H1 (cell line): Measurements from ENCODE around the gene DPYD. TPM values are rescaled to one million over a fixed set of nuclear protein-coding genes. Genes with fewer than 3 reads are reported as not detected.

ENCODE experiments used
- CTCF ChIA-PET: fragments of 300-600 bp; sonication (Branson Sonifier 250); formaldehyde crosslinking; loops from one replicate; lab custom pipeline; 2021; ENCODE audit not compliant: partially characterized antibody; lab: Charles Lee
- POLR2A ChIA-PET: fragments of 300-600 bp; sonication (Branson Sonifier 250); formaldehyde crosslinking; loops from one replicate; lab custom pipeline; 2021; ENCODE audit warnings: inconsistent platforms; ENCODE audit not compliant: partially characterized antibody; lab: Charles Lee
- DNase-seq, 2 experiments: peaks; one replicate each; pipeline versions ENCODE4 v3.0.0 to v3.0.0-alpha.2; 2010 to 2022; ENCODE audit warnings: low spot score in 2 of 2, low read depth in 1 of 2, mixed read lengths in 1 of 2
- FAIRE-seq: peaks from 2 replicates; lab custom pipeline; 2011; peaks lifted over from hg19 to GRCh38; lab: Jason Lieb, UNC
- H2AFZ ChIP-seq: 2 replicates; pipeline ENCODE4 v1.8.1; 2012; ENCODE audit warnings: low read length, inconsistent platforms
- H2AK5ac ChIP-seq: 2 replicates; pipeline ENCODE4 v1.6.1; 2013; ENCODE audit warnings: low read depth, low read length
- H2BK120ac ChIP-seq: replicated peaks from 2 replicates; pipeline ENCODE3; 2013; ENCODE audit warnings: low read depth, low read length, inconsistent platforms
- H2BK12ac ChIP-seq: 2 replicates; pipeline ENCODE4 v1.6.1; 2013; ENCODE audit warnings: low read depth, low read length
- H2BK15ac ChIP-seq: 2 replicates; pipeline ENCODE4 v1.6.1; 2013; ENCODE audit warnings: low read length
- H2BK20ac ChIP-seq: 2 replicates; pipeline ENCODE4 v1.6.1; 2013; ENCODE audit warnings: low read length
- H2BK5ac ChIP-seq: 2 replicates; pipeline ENCODE4 v1.6.1; 2013; ENCODE audit warnings: low read depth, low read length
- H3K14ac ChIP-seq: 2 replicates; pipeline ENCODE4 v1.6.1; 2013; ENCODE audit warnings: inconsistent platforms; ENCODE audit not compliant: insufficient read length
- H3K18ac ChIP-seq: 2 replicates; pipeline ENCODE4 v1.6.1; 2013; ENCODE audit warnings: low read length; ENCODE audit errors: extremely low read depth
- H3K23ac ChIP-seq: 2 replicates; pipeline ENCODE4 v1.6.1; 2013; ENCODE audit warnings: inconsistent platforms; ENCODE audit not compliant: insufficient read length
- H3K23me2 ChIP-seq: 2 replicates; pipeline ENCODE4 v1.6.1; 2013; ENCODE audit warnings: low read depth, low read length
- H3K27ac ChIP-seq: 2 replicates; pipeline ENCODE4 v1.6.1; 2011; ENCODE audit warnings: low read depth, low read length, inconsistent platforms
- H3K27me3 ChIP-seq, 4 experiments: replicated peaks in 1 of 4; 1 replicate in 1 of 4; 2 replicates in 3 of 4; pipeline versions ENCODE4 v1.6.1 to v1.8.1; 2011 to 2013; ENCODE audit warnings: low read length in 3 of 4, mild to moderate bottlenecking in 3 of 4, inconsistent platforms in 2 of 4, mixed read lengths in 2 of 4, moderate library complexity in 1 of 4; ENCODE audit not compliant: control insufficient read depth in 3 of 4, insufficient read depth in 3 of 4; ENCODE audit errors: extremely low read depth in 1 of 4
- H3K36me3 ChIP-seq, 4 experiments: 2 replicates each; pipeline versions ENCODE4 v1.6.1 to v1.8.1; 2011 to 2013; ENCODE audit warnings: mild to moderate bottlenecking in 4 of 4, low read length in 3 of 4, moderate library complexity in 2 of 4, control low read depth in 1 of 4, inconsistent platforms in 1 of 4; ENCODE audit not compliant: insufficient read depth in 4 of 4, control insufficient read depth in 2 of 4
- H3K4ac ChIP-seq: replicated peaks from 2 replicates; pipeline ENCODE3; 2013; ENCODE audit warnings: low read length, low read depth, mixed read lengths, inconsistent platforms; ENCODE audit not compliant: insufficient read length
- H3K4me1 ChIP-seq, 4 experiments: replicated peaks in 1 of 4; 1 replicate in 1 of 4; 2 replicates in 3 of 4; pipeline versions ENCODE4 v1.6.1 to v1.8.1; 2011 to 2013; ENCODE audit warnings: low read length in 3 of 4, inconsistent platforms in 2 of 4, mixed read lengths in 1 of 4; ENCODE audit not compliant: insufficient read depth in 4 of 4, control insufficient read depth in 3 of 4
- H3K4me2 ChIP-seq, 2 experiments: 2 replicates each; pipeline versions ENCODE4 v1.6.1 to v1.8.1; 2011 to 2013; ENCODE audit warnings: low read depth in 2 of 2, low read length in 2 of 2, control low read depth in 1 of 2, inconsistent platforms in 1 of 2, mild to moderate bottlenecking in 1 of 2; ENCODE audit not compliant: insufficient read depth in 1 of 2
- H3K4me3 ChIP-seq, 4 experiments: fragments of 200-600, 300-600 bp in 1 of 4; sonication (generic), shearing (Covaris generic), sonication (Bioruptor Twin) in 1 of 4; 2 replicates each; pipeline versions ENCODE4 v1.5.1 to v1.8.1; 2011 to 2016; ENCODE audit warnings: low read length in 4 of 4, low read depth in 3 of 4, control low read depth in 2 of 4, inconsistent platforms in 2 of 4, mild to moderate bottlenecking in 2 of 4, mixed read lengths in 1 of 4, moderate library complexity in 1 of 4; ENCODE audit not compliant: insufficient read depth in 2 of 4; ENCODE audit errors: extremely low read depth in 1 of 4
- H3K56ac ChIP-seq: replicated peaks from 2 replicates; pipeline ENCODE3; 2013; ENCODE audit warnings: low read depth, mild to moderate bottlenecking, mixed read lengths, low read length, inconsistent platforms; ENCODE audit not compliant: insufficient read length
- H3K79me1 ChIP-seq: 2 replicates; pipeline ENCODE4 v1.6.1; 2013; ENCODE audit warnings: low read depth, low read length, control low read depth
- H3K79me2 ChIP-seq, 2 experiments: 2 replicates each; pipeline versions ENCODE4 v1.6.1 to v1.8.1; 2012 to 2013; ENCODE audit warnings: low read length in 2 of 2, mild to moderate bottlenecking in 2 of 2, inconsistent platforms in 1 of 2; ENCODE audit not compliant: insufficient read depth in 2 of 2, control insufficient read depth in 1 of 2
- H3K9ac ChIP-seq, 4 experiments: replicated peaks in 1 of 4; 1 replicate in 1 of 4; 2 replicates in 3 of 4; pipeline versions ENCODE4 v1.6.1 to v1.8.1; 2011 to 2013; ENCODE audit warnings: low read depth in 3 of 4, low read length in 3 of 4, control low read depth in 2 of 4, mild to moderate bottlenecking in 2 of 4, moderate library complexity in 2 of 4, inconsistent platforms in 1 of 4; ENCODE audit errors: extremely low read depth in 1 of 4
- H3K9me3 ChIP-seq, 2 experiments: 2 replicates each; pipeline versions ENCODE4 v1.6.1 to v1.8.1; 2012 to 2013; ENCODE audit warnings: mild to moderate bottlenecking in 2 of 2, moderate library complexity in 2 of 2, control low read depth in 1 of 2, inconsistent platforms in 1 of 2, low read depth in 1 of 2, low read length in 1 of 2, mixed read lengths in 1 of 2; ENCODE audit not compliant: insufficient read depth in 2 of 2
- H4K20me1 ChIP-seq, 2 experiments: replicated peaks in 1 of 2; 2 replicates each; pipeline versions ENCODE3 to v1.8.1; 2011 to 2013; ENCODE audit warnings: inconsistent platforms in 2 of 2, low read length in 2 of 2, mild to moderate bottlenecking in 1 of 2; ENCODE audit not compliant: insufficient read depth in 2 of 2, control insufficient read depth in 1 of 2
- H4K5ac ChIP-seq: 2 replicates; pipeline ENCODE4 v1.6.1; 2013; ENCODE audit warnings: low read length, low read depth, mixed read lengths, inconsistent platforms; ENCODE audit not compliant: insufficient read length
- H4K8ac ChIP-seq: 2 replicates; pipeline ENCODE4 v1.8.0; 2013; ENCODE audit warnings: mild to moderate bottlenecking, moderate library complexity, low read length, inconsistent platforms; ENCODE audit not compliant: insufficient read depth; ENCODE audit errors: extremely low read depth
- H4K91ac ChIP-seq: replicated peaks from 2 replicates; pipeline ENCODE3; 2013; ENCODE audit warnings: low read length, mixed read lengths, inconsistent platforms; ENCODE audit not compliant: insufficient read length
- BRCA1 ChIP-seq: IDR thresholded peaks from 2 replicates; pipeline ENCODE4 v1.6.1; 2012; ENCODE audit warnings: low read depth, low read length, improper control_type of control experiment
- CBX8 ChIP-seq: fragments of 300-800, 300-1000 bp; sonication (generic); IDR thresholded peaks from 2 replicates; pipeline ENCODE4 v1.7.1; 2016; ENCODE audit warnings: low read depth, low read length, borderline replicate concordance
- CREB1 ChIP-seq: IDR thresholded peaks from 2 replicates; pipeline ENCODE4 v1.6.1; 2012; ENCODE audit warnings: inconsistent platforms
- EGR1 ChIP-seq: IDR thresholded peaks from 2 replicates; pipeline ENCODE4 v1.6.1; 2011; ENCODE audit warnings: low read depth, low read length, borderline replicate concordance
- GABPA ChIP-seq: IDR thresholded peaks from 2 replicates; pipeline ENCODE4 v1.6.1; 2011; ENCODE audit warnings: mild to moderate bottlenecking, low read length, moderate library complexity, borderline replicate concordance; ENCODE audit not compliant: insufficient read depth
- GTF2F1 ChIP-seq: IDR thresholded peaks from 2 replicates; pipeline ENCODE4 v1.6.1; 2012; ENCODE audit warnings: low read depth, low read length, improper control_type of control experiment, borderline replicate concordance
- JUN ChIP-seq: IDR thresholded peaks from 2 replicates; pipeline ENCODE4 v1.6.1; 2011; ENCODE audit warnings: low read depth, mild to moderate bottlenecking, improper control_type of control experiment, low read length
- NRF1 ChIP-seq: IDR thresholded peaks from 2 replicates; pipeline ENCODE4 v1.6.1; 2011; ENCODE audit warnings: mild to moderate bottlenecking, low read depth, low read length, improper control_type of control experiment
- POLR2A ChIP-seq, 2 experiments: IDR thresholded peaks; 1 replicate in 1 of 2; 2 replicates in 1 of 2; pipeline ENCODE4 v1.6.1; 2011; ENCODE audit warnings: low read depth in 2 of 2, low read length in 2 of 2, mild to moderate bottlenecking in 2 of 2; ENCODE audit errors: control extremely low read depth in 1 of 2
- POLR2AphosphoS5 ChIP-seq: IDR thresholded peaks from 2 replicates; pipeline ENCODE4 v1.6.1; 2011; ENCODE audit warnings: low read depth, low read length
- RBBP5 ChIP-seq: IDR thresholded peaks from 2 replicates; pipeline ENCODE4 v1.7.1; 2012; ENCODE audit warnings: low read depth, mild to moderate bottlenecking, inconsistent platforms, low read length, moderate library complexity, borderline replicate concordance
- RXRA ChIP-seq: IDR thresholded peaks from 2 replicates; pipeline ENCODE4 v1.6.1; 2011; ENCODE audit warnings: low read depth, mild to moderate bottlenecking, low read length, moderate library complexity; ENCODE audit not compliant: insufficient read depth
- TEAD4 ChIP-seq: IDR thresholded peaks from 2 replicates; pipeline ENCODE4 v1.6.1; 2012; ENCODE audit warnings: low read depth, low read length, inconsistent platforms, mixed read lengths
- USF2 ChIP-seq: IDR thresholded peaks from 2 replicates; pipeline ENCODE4 v1.6.1; 2011; ENCODE audit warnings: low read length, improper control_type of control experiment
- WGBS, 2 experiments: shearing (Covaris generic) in 1 of 2; methylation state at CpG; one replicate each; pipeline versions ENCODE4 v1.1.6 to v1.1.7; 2013 to 2015; ENCODE audit warnings: low lambda C conversion rate in 2 of 2, mixed read lengths in 2 of 2, inconsistent platforms in 1 of 2, low coverage in 1 of 2, missing lambda C conversion rate in 1 of 2; ENCODE audit not compliant: insufficient replicate concordance in 2 of 2, insufficient coverage in 1 of 2, insufficient read length in 1 of 2; ENCODE audit errors: extremely low coverage in 1 of 2, missing lambda C conversion rate in 1 of 2; 5-methylcytosine and 5-hydroxymethylcytosine counted together
- polyA plus RNA-seq, 7 experiments: library from polyadenylated mRNA; depleted of rRNA in 3 of 7; stranded (reverse) in 5 of 7; unstranded in 2 of 7; fragments of >200 nt in 5 of 7; fragments of 200-250 nt in 2 of 7; gene quantifications; 1 replicate in 5 of 7; 2 replicates in 1 of 7; 4 replicates in 1 of 7; pipeline versions ENCODE4 v1.2.1 to v1.2.3, GENCODE V29; 2011 to 2013; ENCODE audit warnings: missing spikeins in 2 of 7, mixed read lengths in 2 of 7
- total RNA-seq: library from RNA; stranded (reverse); fragmentation: NEBNext Ultra II Directional; extraction: Animal tissue kit (Norgen Biotek cat#: 25700); gene quantifications from 2 replicates; pipeline ENCODE4 v1.2.1, GENCODE V29; 2021

Gene DPYD
- total and polyA plus RNA-seq, 2 of the 8 experiments (the other 6 are each of a cell fraction or from before 2014, with no cell fraction given): 0.29 to 0.73 TPM

GRCh38 chr1:97139512-97139911 is 781.3 kb downstream of the DPYD start:
- Histone ChIP-seq H3K14ac (no peak overlapping the region), H3K27ac (no peak overlapping the region), H3K4me1 (peaks cover 0 to 5% (median 1%) of the 10 kb centered on the region in 4 experiments; a peak in 2 of 7 replicates), H3K9ac (no peak overlapping the region), H4K91ac (no peak overlapping the region), H3K23ac (no peak overlapping the region), H3K27me3 (no peaks in the 10 kb centered on the region), H3K9me3 (no peaks in the 10 kb centered on the region), H2BK20ac (no peak overlapping the region), H3K4me3 (no peak overlapping the region), H2AFZ (no peak overlapping the region), H3K56ac (no peak overlapping the region), H3K18ac (no peak overlapping the region), H3K23me2 (no peaks in the 10 kb centered on the region), H3K36me3 (no peaks in the 10 kb centered on the region), H2BK15ac (no peak overlapping the region), H3K4me2 (no peak overlapping the region), H4K5ac (no peak overlapping the region), H3K79me1 (no peaks in the 10 kb centered on the region), H2AK5ac (no peak overlapping the region), H4K8ac (no peak overlapping the region), H4K20me1 (no peaks in the 10 kb centered on the region), H2BK12ac (no peak overlapping the region), H3K4ac (no peak overlapping the region), H2BK5ac (no peak overlapping the region), H2BK120ac (no peak overlapping the region), H3K79me2 (no peaks in the 10 kb centered on the region)
- 95% methylated on average over 2 of the region's 2 CpGs; no CpG with 5 or more reads in 1 of the 2 experiments for WGBS, 2 experiments
- DNase-seq (no peak), FAIRE-seq (no peak)
- CTCF ChIA-PET: interaction anchor here (1.8 kb wide), 1 partner anchor 12 kb away, joined by 12 read pairs; no protein-coding TSS in a partner anchor
- POLR2A ChIA-PET: no interaction called here
- TF ChIP-seq CBX8 (no peak), EGR1 (no peak), RBBP5 (no peak), CREB1 (no peak), TEAD4 (no peak), JUN (no peak), GTF2F1 (no peak), POLR2A (IDR thresholded peaks at IDR 0.05; ENCODE audit: control extremely low read depth in 1 of 2, low read depth in 2 of 2, low read length in 2 of 2) (no peak), POLR2AphosphoS5 (no peak), RXRA (no peak), BRCA1 (no peak), NRF1 (no peak), USF2 (no peak), GABPA (no peak)
